HepG2 (cell line): Measurements from ENCODE around the gene DLL4. TPM values are rescaled to one million over a fixed set of nuclear protein-coding genes. Genes with fewer than 3 reads are reported as not detected.

Source experiments
- ATAC-seq: fragments of 200-7000 bp; cut with Tn5 transposase; 3 replicates; pipeline ENCODE4 v1.9.1; 2020; ENCODE audit warnings: mild to moderate bottlenecking, moderate library complexity
- BruUV-seq: library from RNA; stranded (reverse); fragments of 400-500 nt; replicated peaks from 2 replicates; lab custom pipeline; 2021; lab: Mats Ljungman, UMichigan
- CTCF ChIA-PET: fragments of 300-600 bp; formaldehyde crosslinking; extraction: SDS; loops from one replicate; lab custom pipeline; 2021; ENCODE audit warnings: low total read pairs, inconsistent platforms, low intra/inter-chr PET ratio; lab: Yijun Ruan, JAX
- POLR2A ChIA-PET: fragments of 350-600 bp; sonication (Branson Sonifier 250); formaldehyde crosslinking; loops from one replicate; lab custom pipeline; 2020; ENCODE audit warnings: antibody characterized with exemption, inconsistent platforms; lab: Yijun Ruan, JAX
- DNase-seq: peaks from one replicate; pipeline ENCODE4 v3.0.0-alpha.2; 2015; ENCODE audit warnings: low spot score
- FAIRE-seq: peaks from 3 replicates; lab custom pipeline; 2011; peaks lifted over from hg19 to GRCh38; lab: Jason Lieb, UNC
- H2AFZ ChIP-seq: one replicate; pipeline ENCODE4 v1.6.1; 2011; ENCODE audit warnings: low read length, inconsistent platforms
- H3K27ac ChIP-seq: fragments of 300-600 bp; 3 replicates; pipeline ENCODE4 v1.8.0; 2011; ENCODE audit warnings: mixed run types, mild to moderate bottlenecking, mixed read lengths, low read length, inconsistent platforms; ENCODE audit not compliant: insufficient read depth; ENCODE audit errors: extremely low read length
- H3K27me3 ChIP-seq, 2 experiments: fragments of 200-600 bp in 1 of 2; 2 replicates in 1 of 2; 3 replicates in 1 of 2; pipeline versions ENCODE4 v1.6.0 to v1.8.0; 2011; ENCODE audit warnings: low read length in 2 of 2, mild to moderate bottlenecking in 2 of 2, moderate library complexity in 2 of 2, inconsistent platforms in 1 of 2; ENCODE audit not compliant: insufficient read depth in 2 of 2, control insufficient read depth in 1 of 2
- H3K36me3 ChIP-seq, 2 experiments: fragments of 200-600 bp in 1 of 2; replicated peaks in 1 of 2; 2 replicates in 1 of 2; 3 replicates in 1 of 2; pipeline versions ENCODE4 v1.5.1 to v1.8.0; 2011; ENCODE audit warnings: low read length in 2 of 2, inconsistent platforms in 1 of 2; ENCODE audit not compliant: insufficient read depth in 2 of 2, control insufficient read depth in 1 of 2
- H3K4me1 ChIP-seq: 2 replicates; pipeline ENCODE4 v1.5.1; 2012; ENCODE audit warnings: low read length, inconsistent platforms; ENCODE audit not compliant: insufficient read depth
- H3K4me2 ChIP-seq: 2 replicates; pipeline ENCODE4 v1.6.0; 2011; ENCODE audit warnings: low read depth, low read length, inconsistent platforms
- H3K4me3 ChIP-seq, 3 experiments: fragments of 200-600 bp in 1 of 3; sonication (generic), shearing (Covaris generic) in 1 of 3; replicated peaks in 1 of 3; 2 replicates each; pipeline ENCODE4 v1.5.1; 2011 to 2016; ENCODE audit warnings: low read length in 3 of 3, inconsistent platforms in 2 of 3, low read depth in 2 of 3, mild to moderate bottlenecking in 2 of 3, control low read depth in 1 of 3, mixed read lengths in 1 of 3; ENCODE audit not compliant: insufficient read depth in 1 of 3
- H3K79me2 ChIP-seq: one replicate; pipeline ENCODE4 v1.6.1; 2011; ENCODE audit warnings: low read length, inconsistent platforms; ENCODE audit not compliant: insufficient read depth
- H3K9ac ChIP-seq: 2 replicates; pipeline ENCODE4 v1.6.0; 2011; ENCODE audit warnings: mild to moderate bottlenecking, low read depth, low read length, inconsistent platforms; ENCODE audit not compliant: insufficient read depth
- H3K9me3 ChIP-seq: 2 replicates; pipeline ENCODE4 v1.5.1; 2012; ENCODE audit warnings: mild to moderate bottlenecking, low read length
- H4K20me1 ChIP-seq: 2 replicates; pipeline ENCODE4 v1.6.0; 2011; ENCODE audit warnings: inconsistent platforms, mild to moderate bottlenecking, low read length, moderate library complexity; ENCODE audit not compliant: insufficient read depth
- HCFC1 ChIP-seq: fragments of 150-350 bp; IDR thresholded peaks from 2 replicates; pipeline ENCODE4 v1.6.1; 2014; ENCODE audit warnings: low read depth, low read length
- PHF8 ChIP-seq: sonication (generic); formaldehyde crosslinking; IDR thresholded peaks from 2 replicates; pipeline ENCODE4 v1.5.0; 2020; ENCODE audit warnings: missing genetic modification reagents
- ZFP90 ChIP-seq: sonication (generic); formaldehyde crosslinking; IDR thresholded peaks from 2 replicates; pipeline ENCODE4 v1.8.0; 2022; ENCODE audit warnings: missing genetic modification reagents, mild to moderate bottlenecking, inconsistent platforms, borderline replicate concordance
- ZSCAN21 ChIP-seq: sonication (generic); formaldehyde crosslinking; IDR thresholded peaks from 2 replicates; pipeline ENCODE4 v1.8.0; 2022; ENCODE audit warnings: mild to moderate bottlenecking, missing genetic modification reagents, moderate library complexity, borderline replicate concordance
- WGBS: methylation state at CpG from one replicate; pipeline ENCODE4 v1.1.6; 2017; ENCODE audit warnings: low lambda C conversion rate; 5-methylcytosine and 5-hydroxymethylcytosine counted together
- in situ Hi-C: cut with HindIII; loops from 2 replicates; pipeline ENCODE4 v1.10.0; 2017; ENCODE audit warnings: low pct_unique_long_range_greater_than_20kb; ENCODE audit not compliant: extremely low pct_ligation_motif_present
- intact Hi-C: fragments of 100-400 bp; cut with micrococcal nuclease; formaldehyde crosslinking; loops from one replicate; pipeline ENCODE4 v1.10.0; 2022; ENCODE audit not compliant: unreplicated experiment
- polyA plus RNA-seq, 8 experiments: library from polyadenylated mRNA; depleted of rRNA in 3 of 8; stranded (reverse) in 7 of 8; unstranded in 1 of 8; fragments of >200 nt; fragmentation: Illumina TruSeq in 4 of 8; extraction: Trizol in 4 of 8; gene quantifications; 2 replicates each; pipeline versions ENCODE4 v1.2.1 to v1.2.3, GENCODE V29; 2011 to 2016; ENCODE audit warnings: low read depth in 4 of 8, missing spikeins in 1 of 8, mixed read lengths in 1 of 8; ENCODE audit not compliant: insufficient read depth in 1 of 8
- total RNA-seq, 5 experiments: library from RNA; depleted of rRNA; stranded (reverse); fragments of >200 nt; fragmentation: Illumina TruSeq; extraction: Trizol; gene quantifications; 2 replicates each; pipeline ENCODE4 v1.2.3, GENCODE V29; 2016; ENCODE audit warnings: low read depth in 1 of 5
- TF ChIP-seq, protein P1 (sequence below): sonication (generic); formaldehyde crosslinking; IDR thresholded peaks from 2 replicates; pipeline ENCODE4 v1.5.1; 2020; ENCODE audit warnings: missing genetic modification reagents, mild to moderate bottlenecking, borderline replicate concordance
- TF ChIP-seq, protein P2 (sequence below): sonication (generic); formaldehyde crosslinking; IDR thresholded peaks from 2 replicates; pipeline ENCODE4 v1.4.0; 2020; ENCODE audit warnings: missing genetic modification reagents
- TF ChIP-seq, protein P3 (sequence below): sonication (generic); formaldehyde crosslinking; IDR thresholded peaks from 2 replicates; pipeline ENCODE4 v1.4.0; 2020; ENCODE audit warnings: missing genetic modification reagents
- TF ChIP-seq, protein P4 (sequence below): sonication (generic); formaldehyde crosslinking; IDR thresholded peaks from 2 replicates; pipeline ENCODE4 v1.4.0; 2020; ENCODE audit warnings: missing genetic modification reagents, borderline replicate concordance

The DLL4 gene
- total and polyA plus RNA-seq, 2 of the 13 experiments (the other 11 are each of a cell fraction or from before 2014, with no cell fraction given) = 0.20 to 0.25 TPM

DNA sequence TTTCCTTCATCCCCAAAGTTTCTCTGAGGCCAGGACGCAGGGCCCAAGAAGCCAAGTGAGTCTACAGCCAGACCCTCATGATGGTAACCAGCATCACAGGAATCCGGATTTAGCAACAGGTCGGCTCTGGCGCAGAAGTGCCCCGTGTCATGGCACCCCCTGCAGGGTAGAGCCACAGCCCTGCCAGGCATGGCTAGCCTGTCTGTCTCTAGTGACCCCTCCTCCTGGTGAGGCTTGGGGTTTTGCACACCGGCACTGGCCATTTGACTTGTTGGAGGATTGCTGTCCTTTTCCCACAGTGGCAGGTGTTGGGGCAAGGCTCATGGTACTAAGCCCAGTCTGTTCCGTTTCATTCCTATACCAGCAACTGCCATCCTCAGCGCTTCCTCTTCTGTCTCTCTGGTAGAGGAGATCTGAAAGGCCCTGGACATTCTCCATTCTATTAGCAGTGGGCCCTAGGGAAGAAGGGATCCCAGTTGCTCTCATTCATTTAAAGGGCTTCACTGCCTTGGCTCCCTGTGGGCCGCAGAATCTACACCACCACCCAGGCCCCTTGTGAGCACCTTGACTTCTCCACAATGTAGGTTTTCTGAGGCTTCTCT, 14.7 kb downstream of the DLL4 start:
- no peak overlapping the region for H2AFZ ChIP-seq
- no peaks in the 10 kb centered on the region for H4K20me1 ChIP-seq
- TF ChIP-seq, protein P1, sequence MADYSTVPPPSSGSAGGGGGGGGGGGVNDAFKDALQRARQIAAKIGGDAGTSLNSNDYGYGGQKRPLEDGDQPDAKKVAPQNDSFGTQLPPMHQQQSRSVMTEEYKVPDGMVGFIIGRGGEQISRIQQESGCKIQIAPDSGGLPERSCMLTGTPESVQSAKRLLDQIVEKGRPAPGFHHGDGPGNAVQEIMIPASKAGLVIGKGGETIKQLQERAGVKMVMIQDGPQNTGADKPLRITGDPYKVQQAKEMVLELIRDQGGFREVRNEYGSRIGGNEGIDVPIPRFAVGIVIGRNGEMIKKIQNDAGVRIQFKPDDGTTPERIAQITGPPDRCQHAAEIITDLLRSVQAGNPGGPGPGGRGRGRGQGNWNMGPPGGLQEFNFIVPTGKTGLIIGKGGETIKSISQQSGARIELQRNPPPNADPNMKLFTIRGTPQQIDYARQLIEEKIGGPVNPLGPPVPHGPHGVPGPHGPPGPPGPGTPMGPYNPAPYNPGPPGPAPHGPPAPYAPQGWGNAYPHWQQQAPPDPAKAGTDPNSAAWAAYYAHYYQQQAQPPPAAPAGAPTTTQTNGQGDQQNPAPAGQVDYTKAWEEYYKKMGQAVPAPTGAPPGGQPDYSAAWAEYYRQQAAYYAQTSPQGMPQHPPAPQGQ (CRISPR knock-in tag) = no peak
- TF ChIP-seq, protein P2, sequence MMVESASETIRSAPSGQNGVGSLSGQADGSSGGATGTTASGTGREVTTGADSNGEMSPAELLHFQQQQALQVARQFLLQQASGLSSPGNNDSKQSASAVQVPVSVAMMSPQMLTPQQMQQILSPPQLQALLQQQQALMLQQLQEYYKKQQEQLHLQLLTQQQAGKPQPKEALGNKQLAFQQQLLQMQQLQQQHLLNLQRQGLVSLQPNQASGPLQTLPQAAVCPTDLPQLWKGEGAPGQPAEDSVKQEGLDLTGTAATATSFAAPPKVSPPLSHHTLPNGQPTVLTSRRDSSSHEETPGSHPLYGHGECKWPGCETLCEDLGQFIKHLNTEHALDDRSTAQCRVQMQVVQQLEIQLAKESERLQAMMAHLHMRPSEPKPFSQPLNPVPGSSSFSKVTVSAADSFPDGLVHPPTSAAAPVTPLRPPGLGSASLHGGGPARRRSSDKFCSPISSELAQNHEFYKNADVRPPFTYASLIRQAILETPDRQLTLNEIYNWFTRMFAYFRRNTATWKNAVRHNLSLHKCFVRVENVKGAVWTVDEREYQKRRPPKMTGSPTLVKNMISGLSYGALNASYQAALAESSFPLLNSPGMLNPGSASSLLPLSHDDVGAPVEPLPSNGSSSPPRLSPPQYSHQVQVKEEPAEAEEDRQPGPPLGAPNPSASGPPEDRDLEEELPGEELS (CRISPR knock-in tag) = no peak
- TF ChIP-seq HCFC1 (no peak), PHF8 (no peak), ZFP90 (CRISPR knock-in tag) (no peak), ZSCAN21 (no peak)
- TF ChIP-seq, protein P3, sequence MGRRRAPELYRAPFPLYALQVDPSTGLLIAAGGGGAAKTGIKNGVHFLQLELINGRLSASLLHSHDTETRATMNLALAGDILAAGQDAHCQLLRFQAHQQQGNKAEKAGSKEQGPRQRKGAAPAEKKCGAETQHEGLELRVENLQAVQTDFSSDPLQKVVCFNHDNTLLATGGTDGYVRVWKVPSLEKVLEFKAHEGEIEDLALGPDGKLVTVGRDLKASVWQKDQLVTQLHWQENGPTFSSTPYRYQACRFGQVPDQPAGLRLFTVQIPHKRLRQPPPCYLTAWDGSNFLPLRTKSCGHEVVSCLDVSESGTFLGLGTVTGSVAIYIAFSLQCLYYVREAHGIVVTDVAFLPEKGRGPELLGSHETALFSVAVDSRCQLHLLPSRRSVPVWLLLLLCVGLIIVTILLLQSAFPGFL (CRISPR knock-in tag) = no peak
- TF ChIP-seq, protein P4, sequence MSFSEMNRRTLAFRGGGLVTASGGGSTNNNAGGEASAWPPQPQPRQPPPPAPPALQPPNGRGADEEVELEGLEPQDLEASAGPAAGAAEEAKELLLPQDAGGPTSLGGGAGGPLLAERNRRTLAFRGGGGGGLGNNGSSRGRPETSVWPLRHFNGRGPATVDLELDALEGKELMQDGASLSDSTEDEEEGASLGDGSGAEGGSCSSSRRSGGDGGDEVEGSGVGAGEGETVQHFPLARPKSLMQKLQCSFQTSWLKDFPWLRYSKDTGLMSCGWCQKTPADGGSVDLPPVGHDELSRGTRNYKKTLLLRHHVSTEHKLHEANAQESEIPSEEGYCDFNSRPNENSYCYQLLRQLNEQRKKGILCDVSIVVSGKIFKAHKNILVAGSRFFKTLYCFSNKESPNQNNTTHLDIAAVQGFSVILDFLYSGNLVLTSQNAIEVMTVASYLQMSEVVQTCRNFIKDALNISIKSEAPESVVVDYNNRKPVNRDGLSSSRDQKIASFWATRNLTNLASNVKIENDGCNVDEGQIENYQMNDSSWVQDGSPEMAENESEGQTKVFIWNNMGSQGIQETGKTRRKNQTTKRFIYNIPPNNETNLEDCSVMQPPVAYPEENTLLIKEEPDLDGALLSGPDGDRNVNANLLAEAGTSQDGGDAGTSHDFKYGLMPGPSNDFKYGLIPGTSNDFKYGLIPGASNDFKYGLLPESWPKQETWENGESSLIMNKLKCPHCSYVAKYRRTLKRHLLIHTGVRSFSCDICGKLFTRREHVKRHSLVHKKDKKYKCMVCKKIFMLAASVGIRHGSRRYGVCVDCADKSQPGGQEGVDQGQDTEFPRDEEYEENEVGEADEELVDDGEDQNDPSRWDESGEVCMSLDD (CRISPR knock-in tag) = no peak
- TF ChIP-seq, all 625 proteins: peak for 0
- DNase-seq = no peak
- ATAC-seq = no peak
- Histone ChIP-seq H3K36me3 (no peaks in the 10 kb centered on the region), H3K4me3 (no peak overlapping the region), H3K4me2 (no peak overlapping the region), H3K9me3 (no peaks in the 10 kb centered on the region), H3K27ac (no peak overlapping the region), H3K4me1 (peaks cover 46% of the 10 kb centered on the region), H3K27me3 (peaks cover 0 to 45% of the 10 kb centered on the region in 2 experiments; a peak in 3 of 5 replicates), H3K79me2 (no peaks in the 10 kb centered on the region), H3K9ac (no peak overlapping the region)
- no TSS peak for BruUV-seq
- intact Hi-C loops = loop anchor here (5.0 kb wide), 1 partner anchor 37 kb away; no protein-coding TSS in a partner anchor
- CTCF ChIA-PET = no interaction called here
- in situ Hi-C loops = no loop called here
- WGBS = 54% methylated on average over 9 of the region's 9 CpGs
- POLR2A ChIA-PET = no interaction called here
- FAIRE-seq = no peak
